Lower leg skin (tissue), 4 donors: ENCODE results near the gene PAXIP1. TPM values are rescaled to one million over a fixed set of nuclear protein-coding genes. Genes with fewer than 3 reads are reported as not detected.

ENCODE experiments used
- DNase-seq, 2 donors: peaks; one replicate each; pipeline ENCODE4 v3.0.0-alpha.2; 2019; ENCODE audit warnings: low spot score in 2 of 2
- H3K4me3 ChIP-seq: fragments of 200-600 bp; sonication (generic); 2 replicates; pipeline ENCODE4 v1.5.1; 2017; ENCODE audit warnings: mild to moderate bottlenecking, low read depth; ENCODE audit not compliant: poor library complexity, severe bottlenecking
- POLR2A ChIP-seq, 2 donors: fragments of 450-650 bp; IDR thresholded peaks; one replicate each; pipeline ENCODE4 v1.6.1; 2016 to 2017; ENCODE audit warnings: antibody characterized with exemption in 2 of 2, mild to moderate bottlenecking in 1 of 2, moderate library complexity in 1 of 2
- WGBS, 2 donors: methylation state at CpG; one replicate each; pipeline ENCODE4 v1.1.5; 2018; 5-methylcytosine and 5-hydroxymethylcytosine counted together
- intact Hi-C: fragments of 100-400 bp; cut with DNase I; formaldehyde crosslinking; loops from one replicate; pipeline ENCODE4 v1.15.0; 2023; ENCODE audit warnings: low total_unique reads
- total RNA-seq, 4 donors: library from RNA; depleted of rRNA; stranded (reverse); fragments of >200 nt; gene quantifications; one replicate each; pipeline ENCODE4 v1.1.0, GENCODE V29; 2016
- TF ChIP-seq, protein P1 (sequence below), 3 donors: fragments of 450-650 bp; IDR thresholded peaks; one replicate each; pipeline ENCODE4 v1.5.1; 2016; ENCODE audit warnings: antibody characterized with exemption in 3 of 3, mild to moderate bottlenecking in 3 of 3, moderate library complexity in 2 of 3

The PAXIP1 gene
- total RNA-seq, 4 donors from 2014 or later: 10.0 to 14.1 (median 11.4) TPM

DNA sequence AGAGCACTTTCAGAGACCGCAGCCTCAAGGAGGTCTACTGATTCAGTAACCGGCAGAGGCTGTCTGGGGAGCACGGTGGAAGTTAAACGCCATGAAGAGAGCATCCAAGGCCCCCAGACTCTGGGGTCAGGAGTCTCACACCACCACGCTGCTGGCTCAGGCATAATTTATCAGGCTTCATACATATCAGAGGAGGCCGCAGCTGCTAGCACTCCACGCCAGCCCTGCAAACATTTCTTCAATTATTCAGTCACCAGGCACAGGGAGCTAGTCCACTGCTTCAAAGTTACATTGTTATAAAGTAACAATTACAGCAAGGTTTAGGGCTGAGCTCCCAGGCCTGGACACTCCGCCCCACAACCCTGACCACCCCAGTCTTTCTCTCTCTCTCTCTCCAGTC, 97.8 kb downstream of the PAXIP1 start:
- DNase-seq: no peak
- intact Hi-C loops: no loop called here
- 89 to 92% methylated on average over 8 of the region's 8 CpGs for WGBS, 2 donors
- TF ChIP-seq POLR2A (IDR thresholded peaks at IDR 0.05): no peak
- TF ChIP-seq, protein P1, sequence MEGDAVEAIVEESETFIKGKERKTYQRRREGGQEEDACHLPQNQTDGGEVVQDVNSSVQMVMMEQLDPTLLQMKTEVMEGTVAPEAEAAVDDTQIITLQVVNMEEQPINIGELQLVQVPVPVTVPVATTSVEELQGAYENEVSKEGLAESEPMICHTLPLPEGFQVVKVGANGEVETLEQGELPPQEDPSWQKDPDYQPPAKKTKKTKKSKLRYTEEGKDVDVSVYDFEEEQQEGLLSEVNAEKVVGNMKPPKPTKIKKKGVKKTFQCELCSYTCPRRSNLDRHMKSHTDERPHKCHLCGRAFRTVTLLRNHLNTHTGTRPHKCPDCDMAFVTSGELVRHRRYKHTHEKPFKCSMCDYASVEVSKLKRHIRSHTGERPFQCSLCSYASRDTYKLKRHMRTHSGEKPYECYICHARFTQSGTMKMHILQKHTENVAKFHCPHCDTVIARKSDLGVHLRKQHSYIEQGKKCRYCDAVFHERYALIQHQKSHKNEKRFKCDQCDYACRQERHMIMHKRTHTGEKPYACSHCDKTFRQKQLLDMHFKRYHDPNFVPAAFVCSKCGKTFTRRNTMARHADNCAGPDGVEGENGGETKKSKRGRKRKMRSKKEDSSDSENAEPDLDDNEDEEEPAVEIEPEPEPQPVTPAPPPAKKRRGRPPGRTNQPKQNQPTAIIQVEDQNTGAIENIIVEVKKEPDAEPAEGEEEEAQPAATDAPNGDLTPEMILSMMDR (IDR thresholded peaks at IDR 0.05): no peak
- no peak overlapping the region for H3K4me3 ChIP-seq

DNA sequence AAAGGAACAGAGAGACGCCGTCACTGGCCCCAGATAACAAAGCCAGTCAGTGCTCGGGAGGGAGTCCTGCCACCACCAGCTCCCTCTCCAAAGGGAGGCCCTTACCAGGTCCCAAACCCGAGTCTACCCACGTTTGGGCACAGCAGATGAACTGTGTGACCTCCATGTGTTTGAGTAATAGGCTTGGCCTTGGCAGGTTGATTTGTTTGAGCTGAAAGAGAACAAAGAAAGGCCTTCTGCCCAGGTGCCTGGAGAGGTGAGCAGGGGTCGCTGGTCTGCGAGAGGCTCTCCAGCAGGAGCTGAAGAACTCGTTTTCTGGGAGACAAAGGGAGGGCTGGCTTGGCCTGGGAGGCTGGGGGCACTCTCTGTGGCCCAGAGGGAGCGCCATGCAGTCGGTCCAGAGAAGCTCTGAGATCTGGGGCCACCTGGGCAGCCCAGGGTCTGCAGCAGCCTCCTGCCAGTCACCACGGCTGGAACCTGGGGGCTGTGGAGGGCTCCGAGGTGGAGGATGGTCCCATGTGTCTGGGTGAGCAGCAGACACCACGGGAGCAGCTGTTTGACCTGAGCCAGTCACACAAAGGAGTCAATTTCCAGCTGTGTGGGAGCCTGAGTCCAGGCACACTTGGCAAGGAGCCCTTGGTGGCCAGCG, 99.7 kb downstream of the PAXIP1 start:
- intact Hi-C loops: no loop called here
- no peak overlapping the region for H3K4me3 ChIP-seq
- no peak for TF ChIP-seq POLR2A (IDR thresholded peaks at IDR 0.05)
- TF ChIP-seq, protein P1 (IDR thresholded peaks at IDR 0.05): no peak
- WGBS, 2 donors: 54 to 55% methylated on average over 8 to 12 of the region's 14 CpGs
- no peak for DNase-seq

DNA sequence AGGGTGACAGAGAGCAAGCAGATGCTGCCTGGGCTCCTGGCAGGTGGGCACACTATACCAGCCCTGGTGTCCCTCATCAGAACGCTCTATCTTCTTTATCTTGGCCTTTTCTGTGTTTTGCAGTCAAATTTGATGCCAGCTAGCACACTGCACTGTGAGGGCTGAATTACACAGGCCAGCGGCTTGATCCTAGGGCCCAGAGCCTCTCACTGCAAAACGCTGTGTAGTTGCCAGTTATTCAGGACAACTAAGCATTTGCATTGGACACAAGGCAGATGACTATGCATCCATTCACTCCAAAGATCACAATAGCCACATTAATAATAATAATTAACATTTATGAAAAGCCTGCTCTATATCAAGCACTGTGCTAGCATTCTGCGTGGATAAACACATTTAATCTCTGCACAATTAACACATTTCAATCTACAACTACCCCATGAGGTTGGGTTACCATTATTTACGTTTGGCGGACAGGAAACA, 100.3 kb downstream of the PAXIP1 start:
- DNase-seq: no peak
- no peak for TF ChIP-seq POLR2A (IDR thresholded peaks at IDR 0.05)
- TF ChIP-seq, protein P1 (IDR thresholded peaks at IDR 0.05): no peak
- WGBS, 2 donors: 84 to 86% methylated on average over 6 of the region's 6 CpGs
- intact Hi-C loops: no loop called here
- no peak overlapping the region for H3K4me3 ChIP-seq

DNA sequence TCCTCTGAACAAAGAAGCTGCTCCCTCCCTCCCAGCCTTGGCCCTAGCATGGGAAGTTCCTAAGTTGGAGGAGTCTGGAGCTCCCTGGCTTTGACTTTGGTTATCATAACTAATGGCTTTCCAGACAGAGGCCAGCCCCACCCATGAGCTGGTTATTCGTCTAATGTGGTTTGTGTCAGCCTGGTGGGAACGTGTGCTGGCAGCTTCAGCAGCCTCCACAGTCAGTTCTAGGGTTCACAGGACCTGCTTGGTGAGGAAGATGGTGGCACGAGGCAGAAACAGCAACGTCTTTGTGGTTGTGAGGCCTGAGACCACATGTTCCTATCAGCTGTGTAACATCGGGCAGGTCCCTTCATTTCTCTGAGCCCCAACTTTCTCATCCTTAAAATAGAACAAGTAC, 103.1 kb downstream of the PAXIP1 start:
- 32 to 50% methylated on average over 5 of the region's 5 CpGs for WGBS, 2 donors
- no peak for TF ChIP-seq POLR2A (IDR thresholded peaks at IDR 0.05)
- TF ChIP-seq, protein P1 (IDR thresholded peaks at IDR 0.05): no peak
- no peak for DNase-seq
- no peak overlapping the region for H3K4me3 ChIP-seq
- intact Hi-C loops: no loop called here

DNA sequence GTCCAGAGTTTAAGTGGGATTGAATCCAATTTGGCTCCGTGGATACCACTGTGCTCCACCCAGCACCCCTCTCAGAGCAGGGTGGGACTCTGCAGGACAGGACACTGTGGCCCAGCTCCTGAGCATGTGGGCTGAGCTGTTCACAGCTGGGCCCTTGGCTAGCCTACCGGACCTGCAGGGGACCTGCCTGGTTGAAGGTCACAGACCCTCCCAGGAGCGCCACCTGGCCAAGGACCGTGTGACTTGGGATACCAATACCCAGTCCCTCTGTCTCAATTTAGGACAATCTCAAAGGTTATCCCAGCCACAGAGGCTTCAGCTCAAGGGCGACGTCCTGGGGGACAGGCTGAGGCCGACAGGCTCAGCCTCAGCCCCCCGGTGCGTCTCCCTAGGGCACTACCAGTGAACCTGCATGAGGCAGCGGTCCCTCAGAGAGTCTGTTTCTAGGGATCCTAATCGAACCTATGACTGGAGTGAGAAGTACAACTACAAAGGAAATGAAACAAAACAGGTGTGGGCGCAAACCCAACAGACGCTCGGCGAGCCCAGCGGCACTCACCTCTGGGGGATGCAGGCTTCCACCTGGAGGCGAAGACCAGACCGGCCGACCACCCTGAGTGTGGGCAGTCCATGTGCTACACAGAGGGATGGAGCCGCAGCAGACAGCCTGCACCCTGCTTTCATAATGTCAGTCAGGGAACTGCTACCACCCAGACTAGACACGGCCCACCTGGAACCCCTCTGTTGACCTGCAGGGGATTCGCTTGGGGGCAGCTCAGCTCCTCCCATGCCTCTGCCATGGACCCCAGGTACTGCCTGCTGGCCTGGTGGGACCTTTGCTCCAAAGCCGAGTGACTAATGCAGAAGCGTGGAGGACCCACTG, 103.7 kb downstream of the PAXIP1 start:
- TF ChIP-seq, protein P1 (IDR thresholded peaks at IDR 0.05): no peak
- no peak for TF ChIP-seq POLR2A (IDR thresholded peaks at IDR 0.05)
- no peak overlapping the region for H3K4me3 ChIP-seq
- WGBS, 2 donors: 84 to 85% methylated on average over 23 of the region's 24 CpGs
- intact Hi-C loops: no loop called here
- DNase-seq: no peak
